GM21825 (cell line): ENCODE measurements around the gene CNBP.
A peak's percentile ranks its signal among the peaks of the same experiment; 100 is the strongest.

Experiments
- ATAC-seq: cut with Tn5 transposase; IDR thresholded peaks from one replicate; pipeline ENCODE4 v1.9.1; 2021; ENCODE audit warnings: mild to moderate bottlenecking, moderate library complexity; ENCODE audit not compliant: unreplicated experiment

Gene CNBP

DNA sequence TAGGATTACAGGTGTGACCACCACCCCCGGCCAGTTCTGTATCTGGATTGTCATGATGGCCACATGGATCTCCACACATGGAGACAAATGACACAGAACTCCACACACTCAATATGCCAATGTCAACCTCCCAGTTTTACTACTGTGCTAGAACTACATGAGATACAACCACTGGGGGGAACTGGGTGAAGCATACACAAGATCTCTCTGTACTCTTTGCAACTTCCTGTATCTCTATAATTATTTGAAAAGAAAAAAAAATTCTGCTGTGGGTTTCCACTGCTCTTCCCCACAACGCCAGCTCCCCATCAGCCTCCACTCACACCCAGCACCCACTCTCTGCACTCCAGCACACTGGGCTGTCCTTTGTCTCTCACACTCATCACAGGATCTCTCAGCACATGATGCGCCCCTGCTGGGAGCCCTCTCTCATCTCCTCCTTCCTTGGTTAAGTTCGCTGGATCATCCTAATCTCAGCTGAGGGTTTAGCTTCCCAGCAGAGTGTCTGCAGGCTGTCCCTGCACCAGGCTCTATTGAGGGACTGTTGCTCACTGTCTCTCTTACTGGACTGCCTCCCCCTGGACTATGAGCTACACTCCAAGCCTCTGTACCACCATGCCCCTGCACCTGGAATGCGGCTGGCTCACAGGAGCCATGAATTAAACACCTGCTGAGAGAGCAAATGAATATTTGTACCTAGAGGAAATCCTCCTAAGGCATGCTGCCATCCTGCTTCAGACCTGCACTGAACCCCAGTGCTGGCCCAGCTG lies 51.4 kb downstream of the CNBP start:
- no peak for ATAC-seq

DNA sequence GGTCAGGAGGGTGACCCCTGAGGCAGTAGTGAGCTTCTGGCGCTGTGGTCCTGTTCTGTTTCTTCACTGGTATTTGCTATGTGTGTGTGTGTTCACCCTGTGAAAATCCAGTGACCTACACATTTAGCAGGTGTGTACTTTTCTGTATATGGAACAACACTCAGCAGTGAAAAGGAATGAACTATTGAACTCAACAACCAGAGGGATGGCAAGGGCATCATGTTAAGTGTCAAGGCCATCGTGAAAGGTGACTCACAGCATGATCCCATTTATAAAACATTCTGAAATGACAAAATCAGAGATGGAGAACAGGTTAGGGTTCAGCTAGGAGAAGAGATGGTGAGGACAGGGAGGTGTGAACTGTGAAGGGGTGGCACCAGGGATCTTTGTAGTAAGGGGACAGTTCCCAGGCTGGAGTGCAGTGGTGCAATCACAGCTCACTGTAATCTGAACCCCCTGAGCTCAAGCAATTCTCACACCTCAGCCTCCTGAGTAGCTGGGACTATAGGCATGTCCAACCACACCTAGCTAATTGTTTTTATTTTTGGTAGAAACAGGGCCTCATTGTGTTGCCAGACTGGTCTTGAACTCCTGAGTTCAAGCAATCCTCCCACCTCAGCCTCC lies 52.1 kb downstream of the CNBP start:
- no peak for ATAC-seq

DNA sequence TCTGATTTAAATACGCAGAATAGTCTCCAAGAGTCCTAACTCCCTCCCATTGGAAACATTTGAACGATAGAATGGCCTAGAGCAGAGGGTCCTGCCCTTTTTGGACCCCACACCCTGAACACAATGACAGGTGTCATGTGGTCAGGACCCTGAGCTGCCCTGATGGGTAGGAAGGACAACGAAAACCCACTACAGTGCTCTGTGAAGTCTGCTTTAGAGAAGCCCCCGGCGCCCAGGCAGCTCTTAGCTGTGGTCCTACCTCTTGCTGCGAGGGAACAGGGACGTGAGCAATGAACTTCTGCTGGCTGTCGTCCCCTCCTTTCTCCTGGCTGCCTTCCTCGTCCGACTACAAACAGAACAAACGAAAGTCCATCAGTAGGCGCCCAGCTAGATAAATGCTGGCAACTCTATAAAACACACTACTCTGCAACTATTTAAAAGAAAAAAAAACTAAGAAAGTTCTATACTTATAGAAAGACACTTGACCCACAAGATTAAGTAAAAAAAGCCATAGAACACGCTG lies 53.3 kb downstream of the CNBP start:
- no peak for ATAC-seq

DNA sequence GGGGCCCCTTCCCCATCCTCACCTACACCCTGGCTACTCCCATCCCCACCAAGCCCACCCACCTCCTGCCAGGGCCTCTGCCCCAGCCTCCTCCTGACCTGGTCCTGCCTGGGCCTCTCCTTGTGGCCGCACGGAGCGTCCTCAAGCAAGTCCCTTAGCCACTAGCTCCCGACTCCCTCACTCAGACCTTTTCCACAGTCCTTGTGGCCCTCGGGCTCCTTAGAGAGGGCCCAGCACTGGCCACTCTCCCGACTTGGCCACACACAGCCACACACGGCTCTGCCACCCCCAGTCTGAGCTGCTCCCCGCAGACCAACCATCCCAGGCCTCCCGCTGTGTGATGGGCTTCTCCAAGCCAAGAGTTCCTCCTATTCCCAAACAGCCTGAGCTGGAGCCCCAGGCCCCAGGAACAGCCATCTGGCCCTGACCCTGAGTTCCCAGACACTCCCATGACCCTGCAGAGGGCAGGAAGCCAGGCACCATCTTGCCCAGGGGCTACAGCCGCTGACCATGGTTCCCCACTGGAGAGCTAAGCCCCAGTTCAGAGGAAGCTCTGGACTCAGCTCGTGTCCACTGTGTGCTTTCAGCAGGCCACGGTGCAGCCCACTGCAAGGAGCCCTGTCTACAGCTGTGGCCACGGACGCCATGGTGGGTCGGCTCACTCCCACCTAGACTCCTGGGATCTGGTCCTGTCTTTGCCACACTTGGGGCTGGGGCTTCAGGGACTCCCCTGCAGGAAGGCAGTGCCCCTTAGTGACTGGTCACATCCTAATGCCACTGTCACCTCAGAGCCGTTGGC lies 55.1 kb downstream of the CNBP start:
- no peak for ATAC-seq

DNA sequence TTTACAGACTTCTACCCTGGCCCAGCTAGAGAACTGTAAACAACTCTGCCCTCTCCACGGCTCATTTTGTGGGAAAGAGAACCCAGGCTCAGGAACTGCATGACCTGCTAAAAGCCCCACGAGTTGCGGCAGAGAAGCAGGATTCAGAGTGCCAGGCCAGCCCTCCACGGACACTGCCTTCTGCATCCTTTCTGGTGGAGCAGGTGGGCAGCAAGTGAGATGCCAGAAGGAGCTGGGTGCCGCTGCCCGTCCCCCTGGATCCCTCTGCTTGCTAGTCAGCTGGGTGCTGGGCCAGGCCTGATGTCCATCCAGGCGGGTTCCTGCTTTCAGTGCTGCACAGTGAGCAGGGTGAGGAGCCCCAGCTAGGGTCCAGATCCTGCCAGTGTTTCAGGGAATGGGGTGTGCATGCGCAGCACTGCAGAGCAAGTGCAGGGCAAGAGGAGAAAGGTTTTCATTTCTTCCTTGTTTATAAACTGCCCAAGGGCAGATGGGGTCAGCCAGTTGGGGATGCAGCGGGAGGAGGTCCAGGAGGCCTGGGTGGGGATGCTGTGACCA lies 56.9 kb downstream of the CNBP start:
- ATAC-seq, result no peak

DNA sequence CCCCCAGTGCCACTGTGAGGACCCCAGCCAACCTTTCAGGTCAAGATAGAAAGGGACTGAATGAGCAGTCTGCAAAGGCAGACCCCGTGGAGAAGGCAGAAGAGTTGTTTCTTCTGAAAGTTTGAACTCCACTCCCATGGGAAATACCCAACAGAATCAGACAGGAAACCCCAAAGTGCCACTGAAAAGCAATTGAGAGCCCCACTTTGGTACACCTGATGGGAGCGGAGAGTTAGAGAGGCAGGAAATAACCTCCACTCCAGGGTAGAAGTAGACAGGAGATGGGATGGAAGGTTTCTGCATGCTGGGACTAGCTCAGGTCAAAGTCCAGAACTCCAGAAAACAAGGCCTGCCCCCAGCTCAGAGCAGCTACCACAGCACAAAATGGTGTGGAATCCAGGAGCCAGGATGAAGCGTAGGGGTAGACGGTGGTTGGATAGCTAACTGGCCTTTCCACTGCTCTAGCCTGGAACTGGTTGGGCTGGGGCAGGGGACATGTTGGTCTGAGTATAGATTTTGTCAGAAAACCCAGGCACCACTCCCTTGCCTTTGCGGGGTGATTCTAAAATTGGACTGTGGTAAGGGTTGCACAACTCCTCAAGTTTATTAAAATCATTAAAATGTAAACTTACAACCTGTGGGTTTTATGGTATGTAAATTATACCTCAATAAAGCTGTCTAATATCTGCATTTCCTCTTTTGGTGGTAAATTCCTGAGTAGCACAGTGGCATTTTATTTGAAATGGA lies 60.2 kb downstream of the CNBP start:
- no peak for ATAC-seq

DNA sequence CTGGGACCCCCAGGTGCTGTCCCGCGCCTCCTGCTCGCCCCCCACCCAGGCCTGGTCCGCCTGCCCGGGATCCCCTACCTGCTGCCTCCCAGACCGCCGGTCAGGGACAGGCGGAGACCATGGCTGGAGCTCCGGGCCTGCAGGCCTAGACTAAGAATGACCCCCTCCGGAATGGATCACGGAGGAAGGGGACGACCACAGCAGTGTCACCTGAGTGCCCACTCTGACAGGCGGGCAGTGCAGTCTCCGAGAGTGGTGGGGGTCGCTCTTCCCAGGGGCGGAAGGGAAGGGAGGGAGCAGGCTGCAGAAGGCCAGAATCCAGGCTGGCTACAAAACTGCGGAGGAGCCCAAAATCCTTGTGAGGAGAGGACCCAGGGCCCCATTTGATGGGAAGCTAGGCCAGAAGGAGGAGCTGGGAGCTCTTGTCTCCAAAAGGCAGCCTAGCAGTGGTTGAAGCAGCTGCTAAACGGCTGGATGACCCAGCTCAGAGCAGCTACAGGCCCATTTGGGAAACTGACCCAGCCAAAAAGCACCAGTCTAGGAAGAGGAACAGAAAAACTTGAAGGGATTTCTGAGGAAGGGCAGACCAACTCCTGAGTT lies 61.2 kb downstream of the CNBP start:
- no peak for ATAC-seq

DNA sequence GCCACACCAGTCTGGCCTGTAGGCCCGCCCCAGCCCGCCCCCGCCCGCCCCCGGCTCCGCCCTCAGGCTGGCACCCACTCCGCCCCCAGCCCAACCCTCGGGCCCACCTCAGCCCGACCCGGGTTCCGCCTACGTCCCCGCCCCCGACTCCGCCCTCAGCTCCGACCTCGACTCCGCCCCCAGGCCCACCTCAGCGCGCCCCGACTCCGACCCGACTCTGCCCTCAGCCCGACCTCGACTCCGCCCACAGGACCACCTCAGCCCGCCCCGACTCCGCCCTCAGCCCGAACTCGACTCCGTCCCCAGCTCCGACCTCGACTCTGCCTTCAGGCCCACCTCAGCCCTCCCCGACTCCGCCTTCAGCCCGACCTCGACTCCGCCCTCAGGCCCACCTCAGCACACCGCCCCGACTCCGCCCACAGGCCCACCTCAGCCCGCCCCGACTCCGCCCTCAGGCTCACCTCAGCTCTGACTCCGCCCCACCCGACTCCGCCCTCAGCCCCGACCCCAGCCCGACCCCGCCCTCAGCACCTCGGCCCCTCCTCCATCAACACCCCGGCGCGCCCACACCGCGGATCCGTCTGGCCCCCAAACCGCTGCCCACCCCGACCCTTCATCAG lies 61.8 kb downstream of the CNBP start, which contains the start of gene RAB43:
Gene RAB43, minus strand, starts transcription at position 13 of the 620 bp plus-strand sequence. CDS start 315 bp downstream, outside the sequence.
- ATAC-seq, result peak; percentile 37

DNA sequence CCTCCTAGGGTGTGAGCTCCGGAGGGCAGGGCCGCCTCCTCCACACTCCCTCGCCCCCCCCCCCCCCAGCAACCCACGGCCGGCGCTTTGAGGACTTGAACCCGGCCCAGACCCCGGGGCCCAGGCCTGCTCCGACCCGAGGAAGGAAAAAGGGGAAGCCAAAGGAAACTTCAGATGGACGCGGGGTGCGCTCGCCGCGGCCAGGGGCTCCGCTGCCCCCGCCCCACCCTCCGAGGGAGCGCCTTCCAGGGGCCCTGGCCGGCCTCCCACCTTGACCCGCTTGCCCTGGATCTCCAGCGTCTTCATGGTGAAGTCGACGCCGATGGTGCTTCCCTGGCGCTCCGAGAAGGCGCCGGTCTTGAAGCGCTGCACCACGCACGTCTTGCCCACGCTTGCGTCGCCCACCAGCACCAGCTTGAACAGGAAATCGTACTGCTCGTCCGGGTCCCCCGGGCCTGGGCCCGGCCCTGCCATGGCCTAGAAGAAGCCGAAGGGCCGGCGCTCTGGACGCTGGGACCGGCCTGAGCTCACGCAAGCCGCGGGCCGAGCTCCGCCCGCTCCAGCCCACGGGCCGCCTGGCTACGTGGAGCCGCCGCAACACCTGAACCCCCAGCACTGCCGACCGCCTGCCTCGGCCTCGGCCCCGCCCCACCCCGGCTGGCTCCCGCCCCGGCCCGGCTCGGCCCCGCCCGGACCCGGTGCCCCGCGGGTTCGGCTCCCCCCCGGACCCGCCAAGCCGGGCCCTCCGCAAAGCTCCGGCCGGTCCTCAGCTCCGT lies 62.5 kb downstream of the CNBP start:
- ATAC-seq, result no peak

DNA sequence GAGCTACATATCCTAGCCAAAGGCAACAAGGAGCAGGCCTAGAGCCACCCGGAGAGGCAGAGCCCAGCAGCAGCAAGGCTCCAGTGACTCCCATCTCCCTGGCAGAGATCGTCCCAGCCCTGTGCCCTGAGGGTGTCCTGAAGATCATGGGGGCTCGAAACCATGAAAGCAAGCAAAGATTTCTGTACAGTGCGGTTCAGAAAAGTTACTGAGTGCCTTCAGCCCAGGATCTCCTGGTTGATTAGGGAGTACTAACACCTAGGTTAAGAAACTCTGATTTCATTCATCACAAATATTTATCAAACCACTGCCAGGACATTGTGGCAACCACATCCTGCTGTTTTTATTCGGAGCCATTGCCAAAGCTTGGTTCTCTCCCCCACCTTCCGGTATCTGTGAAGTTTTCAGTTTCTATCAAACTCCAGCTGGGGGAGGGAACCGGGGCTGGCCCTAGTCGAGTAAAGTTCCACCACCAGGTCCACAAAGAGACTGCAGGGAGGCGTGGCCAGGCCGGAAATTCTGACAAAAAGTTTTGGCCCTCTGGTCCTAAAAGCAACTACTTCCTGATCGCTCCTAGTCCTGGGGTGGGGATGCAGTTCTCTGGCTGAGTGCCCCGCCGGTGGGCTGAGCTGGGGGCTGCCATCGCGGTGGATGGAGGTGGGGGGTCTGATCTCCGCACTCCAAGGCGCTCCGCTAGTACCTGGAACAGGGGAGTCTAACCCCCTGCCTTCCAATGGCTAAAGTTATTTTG lies 63.3 kb downstream of the CNBP start:
- peak; percentile 66 for ATAC-seq

DNA sequence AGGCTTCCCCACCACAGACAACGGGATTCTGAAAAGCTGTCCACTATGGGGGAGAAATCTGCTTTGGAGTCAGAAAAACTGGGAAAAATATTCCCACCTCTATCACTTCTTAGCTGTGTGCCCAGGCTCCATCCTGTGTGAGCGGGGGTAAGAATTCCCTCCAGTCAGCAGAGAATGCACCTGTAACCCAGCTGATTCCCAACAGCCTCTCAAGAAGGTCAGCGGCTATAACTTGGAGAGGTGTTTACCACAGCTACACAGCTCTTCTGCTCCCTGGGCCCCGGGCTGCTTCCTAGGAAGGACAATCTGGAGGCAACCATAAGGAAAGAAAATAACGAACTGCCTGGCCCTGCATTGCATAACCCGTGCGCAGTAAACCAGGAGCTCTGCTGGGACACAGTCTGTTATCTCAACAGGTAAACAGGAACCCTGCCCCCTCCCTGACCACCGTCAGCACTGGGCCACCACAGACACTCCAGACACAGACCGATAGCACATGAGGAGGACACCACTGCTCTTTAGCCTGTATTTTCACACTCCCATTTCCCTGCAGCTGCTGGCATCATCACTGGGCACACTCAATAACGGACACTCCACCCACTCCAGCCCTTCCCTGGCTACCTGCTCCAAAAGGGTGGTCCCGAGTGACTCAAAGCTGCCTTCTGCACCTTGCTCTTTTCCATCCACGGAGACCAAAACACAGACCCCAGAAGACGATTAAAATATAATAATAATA lies 64.2 kb downstream of the CNBP start:
- no peak for ATAC-seq

DNA sequence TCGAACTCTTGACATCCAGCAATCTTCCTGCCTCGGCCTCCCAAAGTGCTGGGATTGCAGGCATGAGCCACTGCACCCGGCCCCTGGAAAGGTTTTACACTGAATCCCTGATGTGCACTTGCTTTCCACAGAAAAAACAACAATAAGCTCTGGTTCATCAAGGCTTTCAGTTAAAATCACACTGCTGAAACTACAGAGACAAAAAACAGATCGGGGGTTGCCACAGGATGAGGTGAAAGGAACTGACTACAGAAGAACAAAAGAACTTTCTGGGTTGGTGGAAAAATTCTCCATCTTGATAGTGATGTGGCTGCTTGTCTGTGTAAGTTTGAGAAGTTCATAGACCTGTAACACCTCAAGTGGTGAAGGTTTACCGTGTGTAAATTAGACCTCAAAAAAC lies 65.0 kb downstream of the CNBP start:
- ATAC-seq, result no peak
